Measurements from ENCODE around the gene CRABP1. TPM values are rescaled to one million over a fixed set of nuclear protein-coding genes. Genes with fewer than 3 reads are reported as not detected.

CRABP1 gene
- total RNA-seq, 1 experiment from 2014 or later: 444 TPM

DNA sequence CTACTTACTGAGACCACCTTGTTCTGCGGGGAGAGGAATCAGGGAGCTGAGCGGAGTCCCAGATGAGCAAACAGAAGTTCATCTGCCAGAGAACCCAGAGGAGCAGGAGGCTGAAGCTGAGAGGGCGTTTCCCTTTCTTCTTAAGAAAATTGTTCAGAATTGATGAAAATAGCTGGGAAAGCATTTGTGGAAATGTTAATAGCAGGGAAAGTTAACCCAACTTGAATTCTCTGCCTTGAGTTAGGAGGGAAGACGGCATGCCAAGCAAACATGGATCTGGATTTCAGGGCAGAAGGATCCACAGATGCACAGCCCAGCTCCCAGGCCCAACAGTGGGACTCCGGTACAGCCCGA is 23.2 kb downstream of the CRABP1 start (continued):
- TF ChIP-seq ZNF263 (CRISPR knock-in tag; IDR thresholded peaks at IDR 0.05; ENCODE audit: low read depth) (no peak), RELA (CRISPR knock-in tag; IDR thresholded peaks at IDR 0.05; ENCODE audit: borderline replicate concordance) (no peak), ATF1 (CRISPR knock-in tag; IDR thresholded peaks at IDR 0.05) (no peak)

GRCh38 chr15:78364233-78364632 is 24.1 kb downstream of the CRABP1 start:
- H3K4me1 Mint-ChIP-seq: peaks cover 23% of the 10 kb centered on the region
- no peaks in the 10 kb centered on the region for H3K9me3 Mint-ChIP-seq
- CTCF ChIA-PET: no interaction called here
- DNase-seq (ENCODE audit: low spot score): no peak
- ATAC-seq: no peak
- no peaks in the 10 kb centered on the region for H3K36me3 Mint-ChIP-seq
- TF ChIP-seq ATF2 (CRISPR knock-in tag; IDR thresholded peaks at IDR 0.05; ENCODE audit: borderline replicate concordance, low read depth): no peak
- TF ChIP-seq FOXJ3 (CRISPR knock-in tag; IDR thresholded peaks at IDR 0.05; ENCODE audit: borderline replicate concordance): no peak
- TF ChIP-seq TEAD4 (CRISPR knock-in tag; IDR thresholded peaks at IDR 0.05): no peak
- no peak for TF ChIP-seq MYBL2 (CRISPR knock-in tag; IDR thresholded peaks at IDR 0.05)
- TF ChIP-seq NFYB (CRISPR knock-in tag; conservative IDR thresholded peaks at IDR 0.05; ENCODE audit: low read depth): no peak
- TF ChIP-seq ZNF263 (CRISPR knock-in tag; IDR thresholded peaks at IDR 0.05; ENCODE audit: low read depth): no peak
- TF ChIP-seq SOX15 (CRISPR knock-in tag; IDR thresholded peaks at IDR 0.05): no peak
- no peak for TF ChIP-seq CREB1 (CRISPR knock-in tag; IDR thresholded peaks at IDR 0.05)
- no peak for TF ChIP-seq EMX1 (CRISPR knock-in tag; IDR thresholded peaks at IDR 0.05)
- TF ChIP-seq GTF2I (CRISPR knock-in tag; conservative IDR thresholded peaks at IDR 0.05): no peak
- TF ChIP-seq IRF2 (CRISPR knock-in tag; IDR thresholded peaks at IDR 0.05; ENCODE audit: borderline replicate concordance, low read depth): no peak
- TF ChIP-seq NFATC4 (CRISPR knock-in tag; IDR thresholded peaks at IDR 0.05): no peak
- TF ChIP-seq ZBTB21 (CRISPR knock-in tag; IDR thresholded peaks at IDR 0.05; ENCODE audit: borderline replicate concordance): no peak
- TF ChIP-seq ZNF425 (CRISPR knock-in tag; conservative IDR thresholded peaks at IDR 0.05): no peak
- H3K4me3 Mint-ChIP-seq: no peak overlapping the region
- no peaks in the 10 kb centered on the region for H3K27me3 Mint-ChIP-seq (ENCODE audit: low read depth)
- POLR2A ChIA-PET: interaction anchor here (0.6 kb wide), 1 partner anchor 11 kb away, joined by 5 read pairs; no protein-coding TSS in a partner anchor
- H3K27ac Mint-ChIP-seq: no peak overlapping the region

DNA sequence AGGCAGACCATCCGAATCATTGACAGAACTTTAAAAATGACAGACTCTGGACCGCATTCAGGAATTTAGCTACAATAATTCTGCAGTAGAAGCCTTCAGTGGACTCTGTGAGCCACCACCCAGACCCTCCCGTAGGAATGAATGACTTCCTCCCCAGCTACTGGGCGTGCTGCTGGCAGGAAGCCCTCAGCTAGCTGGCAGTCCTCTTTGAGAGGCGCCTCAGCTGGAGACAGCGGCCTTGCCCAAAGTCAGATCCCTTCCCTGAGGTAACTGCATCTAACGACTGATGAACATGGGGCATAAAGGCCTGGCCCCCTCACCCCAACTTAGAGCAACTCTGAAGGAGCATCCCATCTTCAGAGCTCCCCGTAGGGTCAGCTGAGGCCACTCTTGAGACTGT is 25.8 kb downstream of the CRABP1 start:
- ChIA-PET CTCF (no interaction called here), POLR2A (no interaction called here)
- no peak for ATAC-seq
- Mint-ChIP-seq H3K27me3 (ENCODE audit: low read depth) (no peaks in the 10 kb centered on the region), H3K4me1 (peaks cover 17% of the 10 kb centered on the region), H3K36me3 (no peaks in the 10 kb centered on the region), H3K9me3 (no peaks in the 10 kb centered on the region), H3K27ac (no peak overlapping the region), H3K4me3 (no peak overlapping the region)
- DNase-seq (ENCODE audit: low spot score): no peak
- TF ChIP-seq ETV6 (CRISPR knock-in tag; IDR thresholded peaks at IDR 0.05): no peak
- TF ChIP-seq TCF7 (CRISPR knock-in tag; IDR thresholded peaks at IDR 0.05; ENCODE audit: low read depth): no peak
- TF ChIP-seq ATF1 (CRISPR knock-in tag; IDR thresholded peaks at IDR 0.05): no peak
- no peak for TF ChIP-seq ZNF416 (CRISPR knock-in tag; IDR thresholded peaks at IDR 0.05)
- TF ChIP-seq GRHL2 (CRISPR knock-in tag; IDR thresholded peaks at IDR 0.05; ENCODE audit: insufficient replicate concordance, severe bottlenecking): no peak
- TF ChIP-seq MYBL2 (CRISPR knock-in tag; IDR thresholded peaks at IDR 0.05): no peak
- no peak for TF ChIP-seq NR2C2 (CRISPR knock-in tag; IDR thresholded peaks at IDR 0.05)
- TF ChIP-seq IRF2 (CRISPR knock-in tag; IDR thresholded peaks at IDR 0.05; ENCODE audit: borderline replicate concordance, low read depth): no peak
- TF ChIP-seq IRF1 (CRISPR knock-in tag; IDR thresholded peaks at IDR 0.05): no peak
- TF ChIP-seq, protein P1, sequence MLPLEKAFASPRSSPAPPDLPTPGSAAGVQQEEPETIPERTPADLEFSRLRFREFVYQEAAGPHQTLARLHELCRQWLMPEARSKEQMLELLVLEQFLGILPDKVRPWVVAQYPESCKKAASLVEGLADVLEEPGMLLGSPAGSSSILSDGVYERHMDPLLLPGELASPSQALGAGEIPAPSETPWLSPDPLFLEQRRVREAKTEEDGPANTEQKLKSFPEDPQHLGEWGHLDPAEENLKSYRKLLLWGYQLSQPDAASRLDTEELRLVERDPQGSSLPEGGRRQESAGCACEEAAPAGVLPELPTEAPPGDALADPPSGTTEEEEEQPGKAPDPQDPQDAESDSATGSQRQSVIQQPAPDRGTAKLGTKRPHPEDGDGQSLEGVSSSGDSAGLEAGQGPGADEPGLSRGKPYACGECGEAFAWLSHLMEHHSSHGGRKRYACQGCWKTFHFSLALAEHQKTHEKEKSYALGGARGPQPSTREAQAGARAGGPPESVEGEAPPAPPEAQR (CRISPR knock-in tag; IDR thresholded peaks at IDR 0.05): no peak
- TF ChIP-seq, protein P2, sequence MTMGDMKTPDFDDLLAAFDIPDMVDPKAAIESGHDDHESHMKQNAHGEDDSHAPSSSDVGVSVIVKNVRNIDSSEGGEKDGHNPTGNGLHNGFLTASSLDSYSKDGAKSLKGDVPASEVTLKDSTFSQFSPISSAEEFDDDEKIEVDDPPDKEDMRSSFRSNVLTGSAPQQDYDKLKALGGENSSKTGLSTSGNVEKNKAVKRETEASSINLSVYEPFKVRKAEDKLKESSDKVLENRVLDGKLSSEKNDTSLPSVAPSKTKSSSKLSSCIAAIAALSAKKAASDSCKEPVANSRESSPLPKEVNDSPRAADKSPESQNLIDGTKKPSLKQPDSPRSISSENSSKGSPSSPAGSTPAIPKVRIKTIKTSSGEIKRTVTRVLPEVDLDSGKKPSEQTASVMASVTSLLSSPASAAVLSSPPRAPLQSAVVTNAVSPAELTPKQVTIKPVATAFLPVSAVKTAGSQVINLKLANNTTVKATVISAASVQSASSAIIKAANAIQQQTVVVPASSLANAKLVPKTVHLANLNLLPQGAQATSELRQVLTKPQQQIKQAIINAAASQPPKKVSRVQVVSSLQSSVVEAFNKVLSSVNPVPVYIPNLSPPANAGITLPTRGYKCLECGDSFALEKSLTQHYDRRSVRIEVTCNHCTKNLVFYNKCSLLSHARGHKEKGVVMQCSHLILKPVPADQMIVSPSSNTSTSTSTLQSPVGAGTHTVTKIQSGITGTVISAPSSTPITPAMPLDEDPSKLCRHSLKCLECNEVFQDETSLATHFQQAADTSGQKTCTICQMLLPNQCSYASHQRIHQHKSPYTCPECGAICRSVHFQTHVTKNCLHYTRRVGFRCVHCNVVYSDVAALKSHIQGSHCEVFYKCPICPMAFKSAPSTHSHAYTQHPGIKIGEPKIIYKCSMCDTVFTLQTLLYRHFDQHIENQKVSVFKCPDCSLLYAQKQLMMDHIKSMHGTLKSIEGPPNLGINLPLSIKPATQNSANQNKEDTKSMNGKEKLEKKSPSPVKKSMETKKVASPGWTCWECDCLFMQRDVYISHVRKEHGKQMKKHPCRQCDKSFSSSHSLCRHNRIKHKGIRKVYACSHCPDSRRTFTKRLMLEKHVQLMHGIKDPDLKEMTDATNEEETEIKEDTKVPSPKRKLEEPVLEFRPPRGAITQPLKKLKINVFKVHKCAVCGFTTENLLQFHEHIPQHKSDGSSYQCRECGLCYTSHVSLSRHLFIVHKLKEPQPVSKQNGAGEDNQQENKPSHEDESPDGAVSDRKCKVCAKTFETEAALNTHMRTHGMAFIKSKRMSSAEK (CRISPR knock-in tag; IDR thresholded peaks at IDR 0.05; ENCODE audit: borderline replicate concordance): no peak
- no peak for TF ChIP-seq MAX (CRISPR knock-in tag; IDR thresholded peaks at IDR 0.05)
